ENCODE measurements around the gene CENPK. TPM values are rescaled to one million over a fixed set of nuclear protein-coding genes. Genes with fewer than 3 reads are reported as not detected.
"Not testable (repeated sequence)": the region's sequence is repeated elsewhere in the genome, so short reads cannot be mapped to it uniquely, and the experiment has no call there.

Gene CENPK
- total RNA-seq, 1 experiment from 2014 or later: 65.5 TPM

- DNase-seq (ENCODE audit: low read depth): no peak
These were observed 54.0 kb downstream of the CENPK start for GRCh38 chr5:65508978-65509377.

GRCh38 chr5:65506961-65507360, 56.0 kb downstream of the CENPK start:
- peak; percentile 69 for DNase-seq (ENCODE audit: low read depth)

GRCh38 chr5:65489119-65489518, 73.8 kb downstream of the CENPK start:
- DNase-seq (ENCODE audit: low read depth): no peak

- not testable (repeated sequence) for DNase-seq (ENCODE audit: low read depth)
These were observed 74.8 kb downstream of the CENPK start for GRCh38 chr5:65488038-65488687.

GRCh38 chr5:65486803-65487202, 76.2 kb downstream of the CENPK start:
- not testable (repeated sequence) for DNase-seq (ENCODE audit: low read depth)

GRCh38 chr5:65485405-65485804, 77.6 kb downstream of the CENPK start:
- no peak for DNase-seq (ENCODE audit: low read depth)

GRCh38 chr5:65483546-65484346, 79.2 kb downstream of the CENPK start:
- DNase-seq (ENCODE audit: low read depth): peak; percentile 75

- peak; percentile 68 for DNase-seq (ENCODE audit: low read depth)
These were observed 80.0 kb downstream of the CENPK start for GRCh38 chr5:65482736-65483545.

GRCh38 chr5:65482296-65482735, 80.7 kb downstream of the CENPK start:
- DNase-seq (ENCODE audit: low read depth): peak; percentile 48

GRCh38 chr5:65481635-65482295, 81.2 kb downstream of the CENPK start, which contains the start of gene ADAMTS6:
Gene ADAMTS6 (minus strand): TSS chr5:65481920. CDS start chr5:65473673, 8,247 bp downstream.
- peak; percentile 94 for DNase-seq (ENCODE audit: low read depth)

- DNase-seq (ENCODE audit: low read depth): no peak
These were observed 81.8 kb downstream of the CENPK start for GRCh38 chr5:65481171-65481581.

GRCh38 chr5:65480306-65480865, 82.6 kb downstream of the CENPK start:
- DNase-seq (ENCODE audit: low read depth): peak; percentile 73

GRCh38 chr5:65479527-65479926, 83.4 kb downstream of the CENPK start:
- DNase-seq (ENCODE audit: low read depth): no peak

GRCh38 chr5:65478336-65478735, 84.6 kb downstream of the CENPK start:
- DNase-seq (ENCODE audit: low read depth): no peak

GRCh38 chr5:65475895-65476294, 87.1 kb downstream of the CENPK start:
- DNase-seq (ENCODE audit: low read depth): peak; percentile 12

- no peak for DNase-seq (ENCODE audit: low read depth)
These were observed 87.6 kb downstream of the CENPK start for GRCh38 chr5:65475336-65475735.

GRCh38 chr5:65474130-65474711, 88.7 kb downstream of the CENPK start:
- DNase-seq (ENCODE audit: low read depth): no peak

GRCh38 chr5:65468633-65469032, 94.3 kb downstream of the CENPK start:
- DNase-seq (ENCODE audit: low read depth): no peak
